ENCODE data around the gene CPNE5.

The CPNE5 gene

DNA sequence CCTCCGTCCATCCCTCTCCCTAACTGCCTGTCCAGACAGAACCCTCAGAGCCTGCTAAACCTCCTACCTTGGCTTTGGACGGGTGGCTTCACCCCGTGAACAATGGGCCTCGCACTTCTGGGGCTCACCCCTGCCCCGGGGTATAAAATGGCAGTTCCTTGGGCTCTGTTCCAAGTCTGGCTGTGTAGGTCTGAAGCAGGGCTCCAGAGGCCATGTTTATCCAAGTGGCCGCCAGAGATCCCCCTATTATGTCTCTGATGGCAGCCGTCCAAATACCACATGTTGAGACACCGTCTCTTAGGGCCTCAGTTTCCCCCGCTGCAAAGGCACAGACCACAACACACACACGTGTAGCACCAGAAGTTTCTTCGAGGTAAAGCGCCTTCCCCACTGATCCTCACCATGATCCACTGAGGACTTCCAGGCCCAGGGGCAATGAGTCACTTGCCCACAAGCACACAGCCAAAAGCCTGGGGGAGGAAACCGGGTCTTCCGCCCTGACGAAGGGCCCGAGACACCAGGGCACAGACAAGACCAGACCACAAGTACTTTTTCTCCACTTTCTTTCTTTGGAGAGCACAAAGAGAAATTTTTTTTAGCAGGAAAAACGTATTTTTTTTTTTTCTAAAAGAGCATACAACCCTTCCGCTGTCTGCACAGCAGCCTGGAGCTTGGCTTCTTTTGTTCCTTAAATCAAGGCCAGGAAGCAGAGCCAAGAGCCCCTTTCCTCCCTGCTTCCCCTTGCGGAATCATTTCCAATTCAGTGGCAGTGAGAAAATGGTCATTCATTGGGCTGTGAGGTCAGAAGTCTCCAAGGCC is 11.8 kb downstream of the CPNE5 start:
- TF ChIP-seq, protein P1, sequence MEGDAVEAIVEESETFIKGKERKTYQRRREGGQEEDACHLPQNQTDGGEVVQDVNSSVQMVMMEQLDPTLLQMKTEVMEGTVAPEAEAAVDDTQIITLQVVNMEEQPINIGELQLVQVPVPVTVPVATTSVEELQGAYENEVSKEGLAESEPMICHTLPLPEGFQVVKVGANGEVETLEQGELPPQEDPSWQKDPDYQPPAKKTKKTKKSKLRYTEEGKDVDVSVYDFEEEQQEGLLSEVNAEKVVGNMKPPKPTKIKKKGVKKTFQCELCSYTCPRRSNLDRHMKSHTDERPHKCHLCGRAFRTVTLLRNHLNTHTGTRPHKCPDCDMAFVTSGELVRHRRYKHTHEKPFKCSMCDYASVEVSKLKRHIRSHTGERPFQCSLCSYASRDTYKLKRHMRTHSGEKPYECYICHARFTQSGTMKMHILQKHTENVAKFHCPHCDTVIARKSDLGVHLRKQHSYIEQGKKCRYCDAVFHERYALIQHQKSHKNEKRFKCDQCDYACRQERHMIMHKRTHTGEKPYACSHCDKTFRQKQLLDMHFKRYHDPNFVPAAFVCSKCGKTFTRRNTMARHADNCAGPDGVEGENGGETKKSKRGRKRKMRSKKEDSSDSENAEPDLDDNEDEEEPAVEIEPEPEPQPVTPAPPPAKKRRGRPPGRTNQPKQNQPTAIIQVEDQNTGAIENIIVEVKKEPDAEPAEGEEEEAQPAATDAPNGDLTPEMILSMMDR (IDR thresholded peaks at IDR 0.05; ENCODE audit: low read depth, low read length), result no peak
- H3K4me1 ChIP-seq, result peaks cover 17% of the 10 kb centered on the region
- no peaks in the 10 kb centered on the region; the same call in 1 of the 2 replicates for H3K9me3 ChIP-seq
- DNase-seq, result no peak
- no peak overlapping the region for H3K4me3 ChIP-seq (ENCODE audit: low read depth, low read length)
- no peaks in the 10 kb centered on the region for H3K36me3 ChIP-seq
- no peaks in the 10 kb centered on the region for H3K27me3 ChIP-seq

DNA sequence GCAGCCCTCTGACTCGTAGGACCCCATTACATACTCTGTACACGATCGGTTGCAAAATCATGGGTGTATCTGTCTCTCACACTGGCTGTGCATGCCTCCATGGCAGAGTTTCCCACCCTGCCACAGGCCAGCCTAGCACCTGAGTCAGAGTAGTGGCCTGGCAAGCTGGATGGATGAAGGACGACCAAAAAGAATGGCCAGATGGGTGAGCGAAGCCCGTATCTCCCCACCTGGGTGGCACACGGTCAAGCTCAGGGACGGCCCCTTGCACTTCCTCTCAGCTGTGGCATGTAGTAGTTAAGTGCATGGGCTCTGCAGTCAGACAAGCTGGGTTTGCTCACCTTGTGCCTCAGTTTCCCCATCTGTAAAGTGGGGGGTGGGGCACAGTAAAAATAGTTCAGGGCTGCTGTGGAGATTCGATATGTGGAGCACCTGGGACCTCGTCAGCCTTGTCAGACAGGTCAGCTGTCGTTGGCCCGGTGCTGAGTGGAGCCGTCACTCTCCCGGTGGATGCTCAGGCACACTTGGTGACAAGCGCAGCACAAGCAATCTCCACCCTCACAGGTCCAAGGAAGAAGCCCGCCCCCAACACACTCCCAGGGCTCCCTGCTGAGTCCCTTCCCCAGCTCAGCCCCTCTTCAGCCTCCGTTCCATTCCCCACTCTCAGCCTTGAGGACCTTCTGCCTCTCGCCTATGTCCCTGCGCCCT is 12.6 kb downstream of the CPNE5 start:
- Histone ChIP-seq H3K9me3 (no peaks in the 10 kb centered on the region), H3K27me3 (no peaks in the 10 kb centered on the region), H3K4me1 (peaks cover 17% of the 10 kb centered on the region), H3K36me3 (no peaks in the 10 kb centered on the region), H3K4me3 (ENCODE audit: low read depth, low read length) (no peak overlapping the region)
- no peak for DNase-seq
- TF ChIP-seq, protein P1 (IDR thresholded peaks at IDR 0.05; ENCODE audit: low read depth, low read length), result no peak

DNA sequence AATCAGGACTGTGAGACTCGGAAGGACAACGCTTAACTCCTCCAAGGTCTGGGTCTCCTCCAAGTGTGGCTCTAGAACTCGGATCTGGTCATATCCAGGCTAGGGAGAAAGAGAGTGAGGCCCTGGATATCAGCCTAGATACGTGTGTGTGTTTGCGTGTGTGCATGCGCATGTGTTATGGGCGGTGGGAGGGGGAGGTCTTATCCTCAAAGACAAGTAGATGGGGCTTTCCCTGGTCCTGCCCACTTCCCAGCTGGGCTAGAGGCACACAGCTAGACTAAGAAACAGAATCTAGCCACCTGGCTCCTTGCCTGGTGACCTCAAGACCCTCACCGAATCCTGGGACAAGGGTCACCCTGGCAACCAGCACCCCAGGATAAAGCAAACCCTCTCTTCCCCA is 13.2 kb downstream of the CPNE5 start:
- Histone ChIP-seq H3K36me3 (no peaks in the 10 kb centered on the region), H3K9me3 (no peaks in the 10 kb centered on the region), H3K27me3 (no peaks in the 10 kb centered on the region), H3K4me1 (peaks cover 17% of the 10 kb centered on the region), H3K4me3 (ENCODE audit: low read depth, low read length) (no peak overlapping the region)
- DNase-seq, result no peak
- TF ChIP-seq, protein P1 (IDR thresholded peaks at IDR 0.05; ENCODE audit: low read depth, low read length), result no peak

DNA sequence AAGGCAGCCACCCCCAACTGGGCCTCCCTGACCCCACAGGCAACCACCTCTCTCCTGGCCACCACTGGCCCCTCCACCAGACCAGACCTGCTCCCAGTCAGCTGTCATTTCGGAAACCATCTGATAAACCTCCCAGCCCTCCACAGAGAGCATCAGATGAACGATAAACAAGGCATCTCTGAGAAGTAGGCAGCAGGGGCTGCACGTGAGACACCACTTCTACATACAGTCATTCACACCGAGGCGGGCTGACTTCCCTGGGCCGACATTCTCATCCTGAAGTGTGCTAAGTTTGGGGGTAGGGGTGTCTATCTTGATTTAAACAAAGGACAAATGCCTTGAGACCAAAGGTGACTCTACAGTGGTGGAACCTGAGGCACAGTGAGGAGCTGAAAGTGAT is 13.8 kb downstream of the CPNE5 start:
- Histone ChIP-seq H3K4me1 (peaks cover 17% of the 10 kb centered on the region), H3K27me3 (no peaks in the 10 kb centered on the region), H3K4me3 (ENCODE audit: low read depth, low read length) (no peak overlapping the region), H3K36me3 (no peaks in the 10 kb centered on the region), H3K9me3 (no peaks in the 10 kb centered on the region)
- TF ChIP-seq, protein P1 (IDR thresholded peaks at IDR 0.05; ENCODE audit: low read depth, low read length), result no peak
- DNase-seq, result peak; percentile 45

DNA sequence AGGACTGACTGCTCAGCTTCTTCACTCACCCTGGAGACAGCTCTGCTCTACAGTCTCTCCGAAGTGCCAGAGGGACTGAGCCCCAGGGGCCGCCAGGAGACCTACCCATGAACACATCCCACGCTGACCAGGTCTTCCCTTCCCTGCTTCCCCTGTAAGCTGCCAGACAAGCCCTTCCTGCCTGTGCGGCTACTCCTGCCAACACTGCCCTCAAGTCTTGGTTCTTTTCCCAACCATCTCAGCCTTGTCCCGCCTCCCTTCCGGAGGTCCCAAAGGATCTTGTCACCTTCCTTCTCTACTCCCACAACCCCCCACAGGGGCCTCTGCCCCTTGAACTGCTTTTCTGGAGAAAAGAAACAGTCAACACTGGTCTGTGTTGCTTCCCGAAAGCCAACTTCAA is 15.0 kb downstream of the CPNE5 start:
- no peaks in the 10 kb centered on the region for H3K27me3 ChIP-seq
- TF ChIP-seq, protein P1 (IDR thresholded peaks at IDR 0.05; ENCODE audit: low read depth, low read length), result no peak
- no peak overlapping the region for H3K4me3 ChIP-seq (ENCODE audit: low read depth, low read length)
- H3K9me3 ChIP-seq, result no peaks in the 10 kb centered on the region
- H3K36me3 ChIP-seq, result no peaks in the 10 kb centered on the region
- peaks cover 17% of the 10 kb centered on the region for H3K4me1 ChIP-seq
- no peak for DNase-seq
